GM19240 (cell line): ENCODE data around the gene C2orf92.
"Not testable (repeated sequence)": the region's sequence is repeated elsewhere in the genome, so short reads cannot be mapped to it uniquely, and the experiment has no call there.

ENCODE experiments used
- DNase-seq: peaks from one replicate; pipeline ENCODE4 v3.0.0; 2011; ENCODE audit warnings: low spot score; ENCODE audit not compliant: insufficient read length

The C2orf92 gene

DNA sequence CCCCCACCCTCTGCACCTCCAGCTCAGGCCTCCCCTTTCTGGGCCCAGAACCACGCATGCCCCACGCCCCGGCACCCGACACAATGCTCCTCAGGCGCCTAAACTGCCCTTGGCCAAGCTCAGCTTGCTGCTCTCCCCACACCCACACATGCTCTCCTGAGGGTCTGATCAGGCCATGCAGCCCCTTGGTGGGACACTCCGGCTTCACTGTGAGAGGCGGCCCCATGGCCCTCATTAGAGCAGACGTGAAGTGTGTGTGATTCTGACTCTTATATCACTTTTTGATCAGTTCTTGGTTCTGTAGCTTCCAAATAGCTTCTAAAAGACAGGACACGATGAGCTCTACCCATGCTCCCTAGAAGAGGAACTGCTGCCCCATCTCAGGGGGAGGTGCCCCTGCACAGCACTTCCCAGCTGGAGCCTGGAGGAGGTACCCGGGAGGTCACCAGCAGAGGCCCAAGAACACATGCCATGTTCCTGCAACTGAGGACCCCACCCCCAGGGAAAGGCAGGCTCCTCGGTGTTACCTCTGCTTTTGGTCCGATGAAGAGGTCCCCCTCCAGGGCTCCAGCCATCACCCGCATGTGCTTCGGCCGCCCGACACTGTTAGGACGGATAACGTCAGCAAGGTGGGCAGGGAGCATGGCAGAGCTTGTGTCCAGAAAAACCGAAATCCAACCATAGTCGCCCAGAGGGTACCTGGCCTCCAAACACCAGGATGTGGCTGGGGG lies 9.3 kb upstream of the C2orf92 start:
- no peak for DNase-seq

- DNase-seq, result no peak
These were observed 8.6 kb upstream of the C2orf92 start for GRCh38 chr2:97660775-97661389.

DNA sequence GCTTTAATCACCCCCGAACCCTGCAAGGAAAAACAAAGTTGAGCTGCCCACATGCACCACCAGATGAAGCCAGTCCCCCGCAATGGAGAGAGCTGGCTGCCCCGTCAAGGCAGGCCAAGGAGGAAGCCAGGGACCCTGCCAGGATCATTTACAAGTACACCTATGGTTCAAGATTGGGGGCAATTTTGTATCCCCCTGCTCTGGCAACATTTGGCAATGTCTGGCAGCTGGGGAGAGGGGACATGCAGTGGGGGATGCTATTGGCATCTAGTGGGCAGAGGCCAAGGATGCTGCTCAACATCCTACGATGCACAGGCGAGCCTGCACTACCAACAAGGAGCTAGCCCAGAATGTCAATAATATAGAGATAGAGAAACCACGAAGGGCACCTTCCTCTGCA lies 7.6 kb upstream of the C2orf92 start:
- no peak for DNase-seq

DNA sequence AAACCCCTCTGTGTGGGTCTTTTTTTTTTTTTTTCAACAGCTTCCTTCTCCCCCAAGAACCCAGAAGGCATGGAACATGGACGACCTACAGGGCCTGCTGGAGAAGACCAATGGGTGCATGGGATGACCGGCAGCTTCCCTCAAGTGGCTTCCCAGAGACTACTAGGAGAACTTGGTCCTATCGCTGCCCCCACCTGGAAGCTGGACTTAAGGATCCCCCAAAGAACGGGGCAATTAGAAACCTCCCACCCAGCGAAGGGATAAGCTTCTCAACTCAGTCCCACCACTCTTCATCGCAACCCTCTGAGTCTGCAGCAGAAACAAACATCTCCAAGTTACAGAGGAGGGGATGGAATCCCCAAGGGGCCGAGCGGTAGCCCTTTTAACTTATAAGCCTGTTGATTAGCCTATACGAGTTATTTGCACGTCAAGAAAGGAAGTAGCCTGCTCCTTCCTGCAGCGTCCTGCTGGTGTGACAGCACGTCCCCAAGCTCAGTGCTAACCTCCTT lies 7.1 kb upstream of the C2orf92 start:
- DNase-seq, result no peak

DNA sequence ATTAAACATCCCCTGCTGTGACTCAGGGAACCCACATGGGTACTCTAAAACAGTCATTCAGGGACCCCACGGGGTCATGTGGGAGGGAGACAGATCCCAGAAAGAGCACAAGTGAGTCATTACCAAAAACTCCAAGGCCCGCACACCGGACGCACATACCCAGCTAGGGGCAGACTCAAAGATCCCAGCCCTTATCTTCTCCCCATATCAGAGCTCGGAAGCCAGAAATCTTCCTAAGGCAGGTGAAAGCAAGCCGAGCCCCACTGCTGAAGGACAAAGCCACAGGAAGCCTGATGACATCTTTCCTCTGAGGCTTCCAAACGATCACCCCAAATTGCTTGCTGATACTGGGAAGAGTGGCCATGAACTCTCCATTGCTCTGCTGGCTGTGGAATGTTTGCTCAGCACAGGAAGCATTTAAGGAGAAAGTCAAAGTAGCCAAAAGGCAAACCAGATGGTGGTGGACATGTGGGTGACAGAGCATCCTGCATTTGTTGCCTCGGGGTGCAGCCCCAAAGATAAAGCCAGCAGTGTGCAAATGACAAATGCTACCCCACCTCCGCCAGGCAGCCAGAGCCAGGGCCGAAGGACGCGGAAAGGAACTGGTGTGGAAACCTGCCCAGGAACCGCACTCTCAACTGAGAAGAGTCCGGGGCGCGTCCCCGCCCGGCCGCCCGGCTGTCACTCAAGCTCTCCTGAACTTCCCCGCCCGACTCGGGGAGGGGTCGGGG lies 6.5 kb upstream of the C2orf92 start:
- DNase-seq, result peak; percentile 73

- DNase-seq, result no peak
These were observed 5.9 kb upstream of the C2orf92 start for GRCh38 chr2:97663626-97663961.

GRCh38 chr2:97663962-97664635 lies 5.4 kb upstream of the C2orf92 start, which contains the start of gene ACTR1B:
Gene ACTR1B, minus strand, starts transcription at chr2:97664044. Its CDS starts 154 bp downstream, at chr2:97663890.
- DNase-seq, result peak; percentile 83

DNA sequence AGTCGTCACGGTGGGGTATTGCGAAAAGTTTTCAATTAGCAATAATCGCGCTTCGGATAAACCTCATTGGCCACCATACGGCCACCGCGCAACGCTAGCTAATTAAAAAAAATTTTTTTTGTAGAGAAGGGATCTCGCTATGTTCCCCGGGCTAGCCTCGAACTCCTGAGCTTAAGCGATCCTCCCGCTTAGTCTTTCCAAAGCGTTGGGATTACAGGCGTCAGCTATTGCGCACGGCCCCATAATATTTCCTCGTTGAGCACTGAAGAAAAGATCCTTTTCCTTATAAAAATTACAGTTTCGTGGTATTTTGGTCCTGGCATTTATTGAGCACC lies 4.9 kb upstream of the C2orf92 start:
- no peak for DNase-seq

GRCh38 chr2:97670471-97670870 lies 958 bp downstream of the C2orf92 start:
- no peak for DNase-seq

DNA sequence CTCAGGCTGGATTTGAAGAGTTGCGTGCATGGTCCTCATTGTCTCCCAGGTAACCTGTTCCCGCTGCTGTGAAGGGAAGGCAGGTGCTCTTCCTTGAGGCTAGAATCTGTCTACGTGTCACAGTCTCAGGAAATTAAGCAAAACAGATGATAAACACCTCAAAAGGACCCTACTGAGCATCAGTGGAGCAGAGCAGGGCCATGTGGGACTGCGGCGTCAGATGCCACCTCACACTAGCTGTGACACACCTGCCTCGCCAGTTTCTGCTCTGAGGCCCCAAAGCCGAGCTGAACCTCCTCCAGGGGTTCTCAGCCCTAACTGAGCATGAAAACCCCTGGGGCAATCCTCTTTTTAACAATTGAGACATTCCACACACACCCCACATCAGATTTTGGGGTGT lies 2.0 kb downstream of the C2orf92 start:
- no peak for DNase-seq

GRCh38 chr2:97672606-97673140 lies 3.2 kb downstream of the C2orf92 start:
- not testable (repeated sequence) for DNase-seq

GRCh38 chr2:97673182-97673914 lies 3.8 kb downstream of the C2orf92 start:
- DNase-seq, result no peak

DNA sequence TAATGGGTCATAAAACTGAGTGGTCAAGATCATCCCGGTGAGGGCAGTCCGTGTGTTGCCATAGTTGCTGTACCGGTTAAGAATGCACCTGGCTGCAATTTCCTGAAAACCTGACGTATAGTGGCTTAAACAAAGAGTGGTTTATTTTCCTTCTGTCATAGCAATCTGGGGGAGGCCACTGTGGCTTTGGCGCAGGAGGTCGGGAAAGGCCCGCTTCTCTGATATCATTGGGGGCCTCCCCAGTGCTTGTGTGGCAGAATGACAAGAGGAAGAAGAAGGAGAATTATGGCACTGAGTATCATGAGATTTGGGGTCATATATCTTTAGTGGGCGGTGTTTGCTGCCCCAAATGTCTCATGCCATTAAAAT lies 4.4 kb downstream of the C2orf92 start:
- DNase-seq, result no peak

DNA sequence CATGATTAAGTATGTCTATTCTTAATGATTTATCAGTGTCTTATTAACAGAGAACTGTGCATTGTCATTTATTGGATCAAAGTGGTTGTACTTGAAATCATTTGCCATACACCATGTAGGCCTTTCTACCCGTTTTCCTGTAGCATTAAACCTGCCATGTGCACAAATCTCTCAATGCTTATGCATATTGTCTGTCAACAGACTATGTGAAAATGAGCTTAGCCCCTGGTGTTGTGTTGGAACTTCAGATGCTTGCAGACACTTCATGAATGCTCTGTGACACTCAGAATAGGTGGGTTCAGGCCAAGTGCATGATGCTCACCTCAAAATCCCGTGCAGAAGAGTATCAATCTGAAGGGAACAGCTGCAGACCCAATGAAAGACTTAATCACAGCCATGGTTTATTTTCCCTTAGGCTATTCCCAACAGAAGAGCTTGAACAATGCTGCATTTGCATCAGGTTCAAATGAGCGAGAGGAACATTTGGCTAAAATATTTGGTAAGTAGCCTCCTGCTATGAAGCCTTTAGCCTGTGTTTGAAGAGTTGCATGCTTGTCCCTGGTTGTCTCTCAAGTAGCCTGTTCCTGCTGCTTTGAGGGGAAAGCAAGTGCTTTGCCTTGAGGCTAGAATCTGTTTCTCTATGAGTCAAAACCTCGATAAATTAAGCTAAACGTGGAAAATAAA lies 6.1 kb downstream of the C2orf92 start:
- DNase-seq, result no peak

- no peak for DNase-seq
These were observed 7.1 kb downstream of the C2orf92 start for GRCh38 chr2:97676620-97677019.

GRCh38 chr2:97677480-97677879 lies 8.0 kb downstream of the C2orf92 start:
- no peak for DNase-seq

GRCh38 chr2:97678298-97678697 lies 8.8 kb downstream of the C2orf92 start:
- no peak for DNase-seq

- DNase-seq, result not testable (repeated sequence)
These were observed 17.7 kb downstream of the C2orf92 start for GRCh38 chr2:97687235-97687634.

DNA sequence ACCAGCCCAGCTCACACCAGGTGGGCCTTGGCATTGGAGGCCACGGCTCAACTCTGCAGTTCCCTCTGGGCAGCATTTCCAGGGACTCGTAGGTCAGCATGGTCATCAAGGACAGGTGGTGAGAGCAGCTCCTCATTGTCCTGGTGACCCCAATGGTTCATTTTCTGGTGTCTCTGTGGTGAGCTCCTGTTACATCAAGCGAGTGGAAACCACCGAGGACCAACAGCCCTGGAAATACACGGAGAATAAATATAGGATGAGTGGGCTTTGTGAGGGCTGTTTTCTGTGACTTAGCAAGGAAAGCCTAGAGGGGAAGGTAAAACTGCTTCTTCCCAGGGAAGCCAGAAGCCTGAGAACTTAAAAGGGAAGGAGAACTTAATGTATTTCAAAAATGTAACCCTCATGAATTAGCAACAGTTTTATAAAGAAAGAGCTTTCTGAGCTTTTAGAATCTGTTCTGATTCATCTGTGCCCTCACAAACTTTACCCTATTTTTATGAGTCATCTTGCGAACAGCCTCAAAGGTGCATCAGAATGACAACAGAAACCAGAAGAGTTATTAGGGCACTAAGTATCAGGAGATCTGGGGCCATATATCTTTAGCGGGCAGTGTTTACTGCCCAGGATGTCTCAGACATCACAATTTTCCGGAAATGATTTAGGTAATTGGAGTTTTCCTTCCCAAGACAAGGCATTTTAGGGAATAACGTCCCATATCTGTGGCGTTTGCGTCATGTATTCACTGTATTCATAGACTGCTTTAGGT lies 18.7 kb downstream of the C2orf92 start:
- DNase-seq, result no peak

GRCh38 chr2:97691166-97691565 lies 21.7 kb downstream of the C2orf92 start:
- no peak for DNase-seq
